Astrocyte (in vitro differentiated cells and primary cell): ENCODE measurements around the gene RUNDC1.

Experiments
- CTCF ChIP-seq: IDR thresholded peaks from 2 replicates; pipeline ENCODE4 v1.5.1; 2011; ENCODE audit warnings: low read depth, mild to moderate bottlenecking, inconsistent platforms, low read length, moderate library complexity; ENCODE audit not compliant: insufficient read depth
- EZH2 ChIP-seq: IDR thresholded peaks from 2 replicates; pipeline ENCODE4 v1.6.1; 2012; ENCODE audit warnings: mild to moderate bottlenecking, low read length, inconsistent platforms; ENCODE audit not compliant: insufficient read depth

- no peak for TF ChIP-seq EZH2
- TF ChIP-seq CTCF, result no peak
Measured at GRCh38 chr17:42985225-42985624, 4.9 kb downstream of the RUNDC1 start.
